Adrenal gland (tissue), 5 donors: ENCODE results near the gene MEDAG.

Source experiments
- CTCF ChIP-seq, 6 experiments: fragments of 450-650 bp in 4 of 6; fragments of 200-600 bp in 2 of 6; sonication (generic) in 1 of 6; IDR thresholded peaks; 1 replicate in 5 of 6; 2 replicates in 1 of 6; pipeline versions ENCODE4 v1.5.1 to v1.8.0; 2016 to 2021; ENCODE audit warnings: antibody characterized with exemption in 6 of 6, mild to moderate bottlenecking in 2 of 6, moderate library complexity in 1 of 6
- POLR2A ChIP-seq, 2 donors: fragments of 450-650 bp; IDR thresholded peaks; one replicate each; pipeline ENCODE4 v1.6.1; 2017; ENCODE audit warnings: antibody characterized with exemption in 2 of 2, mild to moderate bottlenecking in 2 of 2, moderate library complexity in 1 of 2
- donor health status: DM: no; HTN: no; CAD: no.

- no peak for TF ChIP-seq CTCF (IDR thresholded peaks at IDR 0.05)
- no peak for TF ChIP-seq POLR2A (IDR thresholded peaks at IDR 0.05)
These were observed 20.7 kb downstream of the MEDAG start for GRCh38 chr13:30926781-30927180.
